ENCODE results near the gene SAC3D1. TPM values are rescaled to one million over a fixed set of nuclear protein-coding genes. Genes with fewer than 3 reads are reported as not detected.

Gene SAC3D1
- total and polyA plus RNA-seq, 8 donors = 1.8 to 97.6 (median 11.7) TPM

GRCh38 chr11:65066315-65066714 lies 25.3 kb downstream of the SAC3D1 start:
- no peaks in the 10 kb centered on the region for H3K9me3 ChIP-seq
- no peak for DNase-seq
- no peak overlapping the region for H3K4me3 ChIP-seq
- H3K27ac ChIP-seq = no peak overlapping the region
- TF ChIP-seq POLR2AphosphoS5 (IDR thresholded peaks at IDR 0.05) (no peak), EP300 (IDR thresholded peaks at IDR 0.05) (no peak), POLR2A (IDR thresholded peaks at IDR 0.05) (no peak), CTCF (IDR thresholded peaks at IDR 0.05) (no peak)
- no peaks in the 10 kb centered on the region for H3K36me3 ChIP-seq
- no peaks in the 10 kb centered on the region for H3K4me1 ChIP-seq
- 65 to 79% (median 74%) methylated on average over 11 of the region's 11 CpGs for WGBS, 5 donors
- intact Hi-C loops (cut with DNase I; ENCODE audit: low total_unique reads) = no loop called here
- no peaks in the 10 kb centered on the region for H3K27me3 ChIP-seq

- DNase-seq = no peak
- Histone ChIP-seq H3K36me3 (no peaks in the 10 kb centered on the region), H3K27me3 (no peaks in the 10 kb centered on the region), H3K4me1 (no peaks in the 10 kb centered on the region), H3K9me3 (no peaks in the 10 kb centered on the region), H3K4me3 (no peak overlapping the region), H3K27ac (no peak overlapping the region)
- 61 to 84% (median 72%) methylated on average over 3 to 4 of the region's 4 CpGs for WGBS, 5 donors
- intact Hi-C loops (cut with DNase I; ENCODE audit: low total_unique reads) = no loop called here
- no peak for TF ChIP-seq CTCF (IDR thresholded peaks at IDR 0.05)
- no peak for TF ChIP-seq POLR2AphosphoS5 (IDR thresholded peaks at IDR 0.05)
- no peak for TF ChIP-seq EP300 (IDR thresholded peaks at IDR 0.05)
- TF ChIP-seq POLR2A (IDR thresholded peaks at IDR 0.05) = no peak
These were observed 25.8 kb downstream of the SAC3D1 start for GRCh38 chr11:65066805-65067291.

- no peaks in the 10 kb centered on the region for H3K9me3 ChIP-seq
- intact Hi-C loops (cut with DNase I; ENCODE audit: low total_unique reads) = no loop called here
These were observed 26.4 kb downstream of the SAC3D1 start for GRCh38 chr11:65067446-65067845.

GRCh38 chr11:65069217-65069616 lies 28.2 kb downstream of the SAC3D1 start:
- TF ChIP-seq EP300 (IDR thresholded peaks at IDR 0.05) (no peak), POLR2AphosphoS5 (IDR thresholded peaks at IDR 0.05) (no peak), POLR2A (IDR thresholded peaks at IDR 0.05) (no peak), CTCF (IDR thresholded peaks at IDR 0.05) (no peak)
- Histone ChIP-seq H3K4me3 (no peak overlapping the region), H3K4me1 (no peaks in the 10 kb centered on the region), H3K27ac (no peak overlapping the region), H3K27me3 (no peaks in the 10 kb centered on the region), H3K9me3 (no peaks in the 10 kb centered on the region), H3K36me3 (no peaks in the 10 kb centered on the region)
- intact Hi-C loops (cut with DNase I; ENCODE audit: low total_unique reads) = no loop called here
- 49 to 63% (median 52%) methylated on average over 9 of the region's 9 CpGs for WGBS, 5 donors
- DNase-seq = no peak

More at GRCh38 chr11:65067446-65067845, 26.4 kb downstream of the SAC3D1 start:
- Histone ChIP-seq H3K36me3 (no peaks in the 10 kb centered on the region), H3K27ac (no peak overlapping the region), H3K4me1 (no peaks in the 10 kb centered on the region), H3K4me3 (no peak overlapping the region), H3K27me3 (no peaks in the 10 kb centered on the region)
- TF ChIP-seq POLR2AphosphoS5 (IDR thresholded peaks at IDR 0.05) (no peak), EP300 (IDR thresholded peaks at IDR 0.05) (no peak), CTCF (IDR thresholded peaks at IDR 0.05) (no peak), POLR2A (IDR thresholded peaks at IDR 0.05) (no peak)
- DNase-seq = no peak
- 78 to 89% (median 79%) methylated on average over 7 to 10 of the region's 10 CpGs for WGBS, 5 donors
